ENCODE data around the gene CDKAL1. TPM values are rescaled to one million over a fixed set of nuclear protein-coding genes. Genes with fewer than 3 reads are reported as not detected.

Gene CDKAL1
- total and polyA plus RNA-seq, 2 experiments from 2014 or later: 12.2 to 13.7 TPM

- no peak for DNase-seq (ENCODE audit: low read depth in 1 of 2, low spot score in 1 of 2)
- H3K36me3 ChIP-seq: no peaks in the 10 kb centered on the region
- no peak overlapping the region for H3K4me3 ChIP-seq
- H3K27me3 ChIP-seq: no peaks in the 10 kb centered on the region
- TF ChIP-seq CTCF (IDR thresholded peaks at IDR 0.05; ENCODE audit: low read depth, low read length): no peak
- H3K9me3 ChIP-seq (ENCODE audit: low read depth): no peaks in the 10 kb centered on the region
- no peak overlapping the region for H3K27ac ChIP-seq
- H3K4me1 ChIP-seq (ENCODE audit: low read depth): no peaks in the 10 kb centered on the region
Measured at GRCh38 chr6:20797597-20797996, 263.3 kb downstream of the CDKAL1 start.

- Histone ChIP-seq H3K27ac (no peak overlapping the region), H3K4me1 (ENCODE audit: low read depth) (no peaks in the 10 kb centered on the region), H3K27me3 (no peaks in the 10 kb centered on the region), H3K4me3 (no peak overlapping the region), H3K9me3 (ENCODE audit: low read depth) (no peaks in the 10 kb centered on the region), H3K36me3 (no peaks in the 10 kb centered on the region)
- no peak for TF ChIP-seq CTCF (IDR thresholded peaks at IDR 0.05; ENCODE audit: low read depth, low read length)
- no peak for DNase-seq (ENCODE audit: low read depth in 1 of 2, low spot score in 1 of 2)
Measured at GRCh38 chr6:20800229-20800628, 266.0 kb downstream of the CDKAL1 start.

- Histone ChIP-seq H3K27ac (no peak overlapping the region), H3K4me1 (ENCODE audit: low read depth) (no peaks in the 10 kb centered on the region), H3K36me3 (no peaks in the 10 kb centered on the region), H3K4me3 (no peak overlapping the region), H3K9me3 (ENCODE audit: low read depth) (no peaks in the 10 kb centered on the region), H3K27me3 (no peaks in the 10 kb centered on the region)
- TF ChIP-seq CTCF (IDR thresholded peaks at IDR 0.05; ENCODE audit: low read depth, low read length): no peak
- DNase-seq (ENCODE audit: low read depth in 1 of 2, low spot score in 1 of 2): no peak
Measured at GRCh38 chr6:20800653-20801052, 266.4 kb downstream of the CDKAL1 start.

GRCh38 chr6:20801595-20801994, 267.3 kb downstream of the CDKAL1 start:
- H3K36me3 ChIP-seq: no peaks in the 10 kb centered on the region
- H3K9me3 ChIP-seq (ENCODE audit: low read depth): no peaks in the 10 kb centered on the region
- no peak for TF ChIP-seq CTCF (IDR thresholded peaks at IDR 0.05; ENCODE audit: low read depth, low read length)
- H3K4me3 ChIP-seq: no peak overlapping the region
- H3K4me1 ChIP-seq (ENCODE audit: low read depth): no peaks in the 10 kb centered on the region
- H3K27ac ChIP-seq: no peak overlapping the region
- no peak for DNase-seq (ENCODE audit: low read depth in 1 of 2, low spot score in 1 of 2)
- H3K27me3 ChIP-seq: no peaks in the 10 kb centered on the region

- H3K27ac ChIP-seq: no peak overlapping the region
- no peak for TF ChIP-seq CTCF (IDR thresholded peaks at IDR 0.05; ENCODE audit: low read depth, low read length)
- H3K27me3 ChIP-seq: no peaks in the 10 kb centered on the region
- no peaks in the 10 kb centered on the region for H3K4me1 ChIP-seq (ENCODE audit: low read depth)
- H3K4me3 ChIP-seq: no peak overlapping the region
- H3K9me3 ChIP-seq (ENCODE audit: low read depth): no peaks in the 10 kb centered on the region
- H3K36me3 ChIP-seq: no peaks in the 10 kb centered on the region
- DNase-seq (ENCODE audit: low read depth in 1 of 2, low spot score in 1 of 2): no peak
Measured at GRCh38 chr6:20802596-20802995, 268.3 kb downstream of the CDKAL1 start.

GRCh38 chr6:20805021-20805420, 270.8 kb downstream of the CDKAL1 start:
- H3K36me3 ChIP-seq: no peaks in the 10 kb centered on the region
- no peaks in the 10 kb centered on the region for H3K9me3 ChIP-seq (ENCODE audit: low read depth)

More at GRCh38 chr6:20805021-20805420, 270.8 kb downstream of the CDKAL1 start:
- Histone ChIP-seq H3K4me1 (ENCODE audit: low read depth) (peaks cover 6% of the 10 kb centered on the region), H3K4me3 (no peak overlapping the region), H3K27me3 (no peaks in the 10 kb centered on the region), H3K27ac (peak overlapping the region; percentile 79)
- no peak for TF ChIP-seq CTCF (IDR thresholded peaks at IDR 0.05; ENCODE audit: low read depth, low read length)
- DNase-seq (ENCODE audit: low read depth in 1 of 2, low spot score in 1 of 2): no peak

Measured in cardiac muscle cell (in vitro differentiated cells and primary cell).